ENCODE results near the gene TEK.

TEK gene

DNA sequence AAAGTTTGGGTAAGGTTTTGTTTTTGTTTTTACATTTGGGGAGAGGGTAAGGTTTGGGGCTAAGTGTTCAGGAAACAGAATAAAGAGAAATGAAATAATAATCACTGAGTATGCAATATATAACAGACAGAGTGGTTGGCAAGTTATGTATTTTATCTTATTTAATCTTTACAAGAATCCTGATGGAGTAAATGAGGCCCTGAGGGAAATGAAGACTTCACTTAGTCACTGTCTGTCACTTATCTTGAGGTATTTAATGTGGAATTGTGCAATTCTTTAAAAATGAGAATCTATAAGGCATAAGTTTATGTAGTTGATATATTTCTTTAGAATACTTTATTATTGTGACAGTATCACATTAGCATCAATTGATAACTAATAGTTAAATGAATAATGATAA lies 48.1 kb downstream of the TEK start:
- Histone ChIP-seq H3K4me3 (no peak overlapping the region), H3K27ac (no peak overlapping the region)
- DNase-seq (ENCODE audit: low spot score), result no peak
- TF ChIP-seq, protein P1, sequence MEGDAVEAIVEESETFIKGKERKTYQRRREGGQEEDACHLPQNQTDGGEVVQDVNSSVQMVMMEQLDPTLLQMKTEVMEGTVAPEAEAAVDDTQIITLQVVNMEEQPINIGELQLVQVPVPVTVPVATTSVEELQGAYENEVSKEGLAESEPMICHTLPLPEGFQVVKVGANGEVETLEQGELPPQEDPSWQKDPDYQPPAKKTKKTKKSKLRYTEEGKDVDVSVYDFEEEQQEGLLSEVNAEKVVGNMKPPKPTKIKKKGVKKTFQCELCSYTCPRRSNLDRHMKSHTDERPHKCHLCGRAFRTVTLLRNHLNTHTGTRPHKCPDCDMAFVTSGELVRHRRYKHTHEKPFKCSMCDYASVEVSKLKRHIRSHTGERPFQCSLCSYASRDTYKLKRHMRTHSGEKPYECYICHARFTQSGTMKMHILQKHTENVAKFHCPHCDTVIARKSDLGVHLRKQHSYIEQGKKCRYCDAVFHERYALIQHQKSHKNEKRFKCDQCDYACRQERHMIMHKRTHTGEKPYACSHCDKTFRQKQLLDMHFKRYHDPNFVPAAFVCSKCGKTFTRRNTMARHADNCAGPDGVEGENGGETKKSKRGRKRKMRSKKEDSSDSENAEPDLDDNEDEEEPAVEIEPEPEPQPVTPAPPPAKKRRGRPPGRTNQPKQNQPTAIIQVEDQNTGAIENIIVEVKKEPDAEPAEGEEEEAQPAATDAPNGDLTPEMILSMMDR (IDR thresholded peaks at IDR 0.05), result no peak

DNA sequence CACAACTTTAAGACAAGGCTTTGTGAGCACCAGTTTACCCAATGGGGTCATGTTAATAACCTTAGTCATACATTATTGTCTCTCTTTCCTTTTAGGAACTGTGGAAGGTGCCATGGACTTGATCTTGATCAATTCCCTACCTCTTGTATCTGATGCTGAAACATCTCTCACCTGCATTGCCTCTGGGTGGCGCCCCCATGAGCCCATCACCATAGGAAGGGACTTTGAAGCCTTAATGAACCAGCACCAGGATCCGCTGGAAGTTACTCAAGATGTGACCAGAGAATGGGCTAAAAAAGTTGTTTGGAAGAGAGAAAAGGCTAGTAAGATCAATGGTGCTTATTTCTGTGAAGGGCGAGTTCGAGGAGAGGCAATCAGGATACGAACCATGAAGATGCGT lies 48.7 kb downstream of the TEK start:
- H3K27ac ChIP-seq, result no peak overlapping the region
- H3K4me3 ChIP-seq, result no peak overlapping the region
- no peak for DNase-seq (ENCODE audit: low spot score)
- TF ChIP-seq, protein P1 (IDR thresholded peaks at IDR 0.05), result no peak

DNA sequence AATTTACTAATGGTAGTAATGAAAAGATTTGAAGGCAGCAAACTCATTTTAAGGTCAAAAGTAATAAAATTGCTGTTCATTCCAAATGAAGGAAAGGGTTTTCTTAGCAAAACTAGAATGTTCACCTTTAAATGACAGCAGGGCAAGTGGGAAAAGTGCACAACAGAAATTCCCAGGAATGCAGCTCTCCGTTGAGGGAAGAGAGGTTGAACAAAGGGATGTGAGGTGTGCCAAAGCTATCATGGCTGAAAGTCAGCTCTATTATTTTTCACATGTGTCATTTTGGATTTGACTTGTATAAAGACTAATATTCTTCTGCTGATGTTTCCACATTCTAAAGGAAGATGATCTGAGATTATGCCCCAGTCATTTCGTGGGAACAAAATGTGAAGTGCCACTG lies 51.6 kb downstream of the TEK start:
- no peak for DNase-seq (ENCODE audit: low spot score)
- TF ChIP-seq, protein P1 (IDR thresholded peaks at IDR 0.05), result no peak

DNA sequence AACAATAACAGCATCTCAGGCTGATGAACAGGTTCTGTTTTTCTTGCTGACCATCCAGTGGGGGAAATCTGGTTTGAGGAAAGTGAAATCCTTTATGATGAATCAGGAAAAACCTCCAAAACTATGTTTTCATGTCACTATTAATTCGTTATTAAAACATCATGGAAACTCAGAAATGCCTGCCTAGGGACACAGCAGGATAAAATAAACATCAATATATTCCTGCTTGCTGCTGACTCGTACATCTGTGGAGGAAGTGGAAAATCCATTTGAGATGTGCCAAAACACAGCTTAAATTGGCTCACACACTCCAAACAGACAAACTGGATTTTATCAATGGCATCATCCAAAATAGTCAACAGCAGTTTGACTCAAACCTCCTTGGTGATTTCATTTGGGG lies 53.0 kb downstream of the TEK start:
- Histone ChIP-seq H3K4me3 (no peak overlapping the region), H3K27ac (no peak overlapping the region)
- DNase-seq (ENCODE audit: low spot score), result no peak
- TF ChIP-seq, protein P1 (IDR thresholded peaks at IDR 0.05), result no peak

More for the DNA sequence above, 51.6 kb downstream of the TEK start:
- H3K4me3 ChIP-seq, result no peak overlapping the region
- no peak overlapping the region for H3K27ac ChIP-seq

DNA sequence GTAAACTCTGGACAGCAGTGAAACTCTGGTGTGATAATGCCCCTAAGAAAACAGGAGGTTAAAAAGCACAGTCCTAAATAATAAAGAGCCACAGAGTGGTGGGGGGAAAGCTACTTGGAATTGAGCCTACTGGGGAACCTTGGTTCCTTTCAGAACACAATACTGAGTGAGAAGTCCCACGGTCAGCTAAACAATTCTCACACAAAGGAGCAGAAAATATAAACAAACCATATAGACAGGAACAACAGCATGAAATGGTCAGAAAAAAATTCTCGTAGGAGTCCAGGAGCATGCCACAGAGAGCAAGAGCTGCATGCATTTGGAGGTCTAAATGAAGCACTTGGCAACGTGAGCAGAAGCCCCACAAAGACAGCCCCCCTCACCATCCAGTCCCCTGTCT lies 56.0 kb downstream of the TEK start:
- no peak for DNase-seq (ENCODE audit: low spot score)
- TF ChIP-seq, protein P1 (IDR thresholded peaks at IDR 0.05), result no peak

DNA sequence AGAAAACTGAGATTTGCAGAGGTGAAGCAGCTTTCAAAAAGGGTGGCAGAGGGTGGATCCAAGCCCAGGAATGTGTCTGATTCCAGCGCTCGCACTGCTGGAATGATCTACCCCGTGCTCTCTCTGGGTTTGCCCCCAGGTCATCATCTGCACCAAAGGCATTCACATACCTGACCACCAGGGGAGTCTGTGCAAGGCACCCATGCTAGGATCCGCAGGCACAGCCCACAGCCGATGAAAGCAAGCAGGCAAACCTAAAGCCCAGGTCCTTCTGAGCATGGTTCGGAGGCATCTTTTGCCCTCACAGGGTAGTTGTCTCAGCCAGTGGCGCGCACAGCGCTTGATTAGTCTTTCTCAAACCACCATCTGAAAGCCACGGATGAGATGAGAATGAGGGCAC lies 56.6 kb downstream of the TEK start:
- Histone ChIP-seq H3K27ac (no peak overlapping the region), H3K4me3 (no peak overlapping the region)
- DNase-seq (ENCODE audit: low spot score), result no peak
- TF ChIP-seq, protein P1 (IDR thresholded peaks at IDR 0.05), result no peak

More for the DNA sequence above, 56.0 kb downstream of the TEK start:
- Histone ChIP-seq H3K4me3 (no peak overlapping the region), H3K27ac (no peak overlapping the region)

DNA sequence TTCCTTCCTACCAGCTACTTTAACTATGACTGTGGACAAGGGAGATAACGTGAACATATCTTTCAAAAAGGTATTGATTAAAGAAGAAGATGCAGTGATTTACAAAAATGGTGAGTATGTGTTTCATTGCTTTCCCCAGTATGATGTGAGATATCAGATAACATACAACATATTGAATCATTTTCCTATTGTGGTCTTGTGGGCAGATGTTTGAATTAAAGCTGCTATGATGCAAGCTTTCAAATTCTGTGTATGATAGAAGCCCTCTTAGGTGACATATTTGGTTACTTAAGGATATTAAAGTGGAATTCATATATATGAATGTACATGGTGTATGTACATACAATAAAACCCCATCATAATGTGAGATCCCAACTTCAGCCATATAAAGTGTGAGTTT lies 59.5 kb downstream of the TEK start:
- TF ChIP-seq, protein P1 (IDR thresholded peaks at IDR 0.05), result no peak
- Histone ChIP-seq H3K4me3 (no peak overlapping the region), H3K27ac (no peak overlapping the region)
- DNase-seq (ENCODE audit: low spot score), result no peak
